Neural cell (in vitro differentiated cells): ENCODE results near the gene MLKL.

ENCODE experiments used
- EP300 ChIP-seq: fragments of 450-650 bp; conservative IDR thresholded peaks from 2 replicates; pipeline ENCODE4 v1.6.1; 2014; ENCODE audit warnings: antibody characterized with exemption, mild to moderate bottlenecking, moderate library complexity; ENCODE audit not compliant: poor library complexity, severe bottlenecking
- EZH2 ChIP-seq: fragments of 200-600, 300-800 bp; shearing (Covaris generic), sonication (generic); IDR thresholded peaks from 2 replicates; pipeline ENCODE4 v1.6.1; 2014; ENCODE audit warnings: antibody characterized with exemption, low read length, borderline replicate concordance, mild to moderate bottlenecking; ENCODE audit not compliant: insufficient read depth, poor library complexity, severe bottlenecking
- MXI1 ChIP-seq: fragments of 450-650 bp; conservative IDR thresholded peaks from 2 replicates; pipeline ENCODE4 v1.6.1; 2014; ENCODE audit warnings: antibody characterized with exemption, mild to moderate bottlenecking; ENCODE audit not compliant: poor library complexity, severe bottlenecking
- POLR2AphosphoS5 ChIP-seq: IDR thresholded peaks from 2 replicates; pipeline ENCODE4 v1.6.1; 2012
- TF ChIP-seq, protein P1 (sequence below): fragments of 450-650 bp; IDR thresholded peaks from 2 replicates; pipeline ENCODE4 v1.5.1; 2014; ENCODE audit warnings: antibody characterized with exemption, mild to moderate bottlenecking, moderate library complexity; ENCODE audit not compliant: poor library complexity, severe bottlenecking
- TF ChIP-seq, protein P2 (sequence below): IDR thresholded peaks from 2 replicates; pipeline ENCODE4 v1.6.1; 2012; ENCODE audit warnings: borderline replicate concordance

DNA sequence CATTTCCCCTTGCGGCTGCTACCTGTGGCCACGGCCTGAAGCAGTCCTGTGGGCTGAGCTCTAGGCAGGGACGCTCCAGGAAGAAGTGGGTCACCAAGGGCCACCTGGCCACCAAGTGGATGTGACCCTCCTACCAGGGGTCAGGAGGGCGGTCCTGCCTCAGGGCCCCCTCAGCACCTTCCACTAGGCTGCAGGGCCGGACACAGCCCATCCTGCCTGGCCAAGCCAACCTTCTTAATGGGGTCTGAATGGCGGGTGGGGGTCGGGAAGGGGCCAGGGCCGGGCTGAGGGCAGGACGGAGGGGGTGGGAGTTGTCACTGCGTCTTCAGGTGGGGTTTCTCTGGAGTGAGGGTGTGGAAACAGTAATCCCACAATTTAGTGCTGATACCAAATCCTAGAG lies 13.2 kb upstream of the MLKL start:
- TF ChIP-seq, protein P1, sequence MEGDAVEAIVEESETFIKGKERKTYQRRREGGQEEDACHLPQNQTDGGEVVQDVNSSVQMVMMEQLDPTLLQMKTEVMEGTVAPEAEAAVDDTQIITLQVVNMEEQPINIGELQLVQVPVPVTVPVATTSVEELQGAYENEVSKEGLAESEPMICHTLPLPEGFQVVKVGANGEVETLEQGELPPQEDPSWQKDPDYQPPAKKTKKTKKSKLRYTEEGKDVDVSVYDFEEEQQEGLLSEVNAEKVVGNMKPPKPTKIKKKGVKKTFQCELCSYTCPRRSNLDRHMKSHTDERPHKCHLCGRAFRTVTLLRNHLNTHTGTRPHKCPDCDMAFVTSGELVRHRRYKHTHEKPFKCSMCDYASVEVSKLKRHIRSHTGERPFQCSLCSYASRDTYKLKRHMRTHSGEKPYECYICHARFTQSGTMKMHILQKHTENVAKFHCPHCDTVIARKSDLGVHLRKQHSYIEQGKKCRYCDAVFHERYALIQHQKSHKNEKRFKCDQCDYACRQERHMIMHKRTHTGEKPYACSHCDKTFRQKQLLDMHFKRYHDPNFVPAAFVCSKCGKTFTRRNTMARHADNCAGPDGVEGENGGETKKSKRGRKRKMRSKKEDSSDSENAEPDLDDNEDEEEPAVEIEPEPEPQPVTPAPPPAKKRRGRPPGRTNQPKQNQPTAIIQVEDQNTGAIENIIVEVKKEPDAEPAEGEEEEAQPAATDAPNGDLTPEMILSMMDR = no peak
- TF ChIP-seq POLR2AphosphoS5 (no peak), EP300 (no peak), EZH2 (no peak), MXI1 (no peak)
- TF ChIP-seq, protein P2, sequence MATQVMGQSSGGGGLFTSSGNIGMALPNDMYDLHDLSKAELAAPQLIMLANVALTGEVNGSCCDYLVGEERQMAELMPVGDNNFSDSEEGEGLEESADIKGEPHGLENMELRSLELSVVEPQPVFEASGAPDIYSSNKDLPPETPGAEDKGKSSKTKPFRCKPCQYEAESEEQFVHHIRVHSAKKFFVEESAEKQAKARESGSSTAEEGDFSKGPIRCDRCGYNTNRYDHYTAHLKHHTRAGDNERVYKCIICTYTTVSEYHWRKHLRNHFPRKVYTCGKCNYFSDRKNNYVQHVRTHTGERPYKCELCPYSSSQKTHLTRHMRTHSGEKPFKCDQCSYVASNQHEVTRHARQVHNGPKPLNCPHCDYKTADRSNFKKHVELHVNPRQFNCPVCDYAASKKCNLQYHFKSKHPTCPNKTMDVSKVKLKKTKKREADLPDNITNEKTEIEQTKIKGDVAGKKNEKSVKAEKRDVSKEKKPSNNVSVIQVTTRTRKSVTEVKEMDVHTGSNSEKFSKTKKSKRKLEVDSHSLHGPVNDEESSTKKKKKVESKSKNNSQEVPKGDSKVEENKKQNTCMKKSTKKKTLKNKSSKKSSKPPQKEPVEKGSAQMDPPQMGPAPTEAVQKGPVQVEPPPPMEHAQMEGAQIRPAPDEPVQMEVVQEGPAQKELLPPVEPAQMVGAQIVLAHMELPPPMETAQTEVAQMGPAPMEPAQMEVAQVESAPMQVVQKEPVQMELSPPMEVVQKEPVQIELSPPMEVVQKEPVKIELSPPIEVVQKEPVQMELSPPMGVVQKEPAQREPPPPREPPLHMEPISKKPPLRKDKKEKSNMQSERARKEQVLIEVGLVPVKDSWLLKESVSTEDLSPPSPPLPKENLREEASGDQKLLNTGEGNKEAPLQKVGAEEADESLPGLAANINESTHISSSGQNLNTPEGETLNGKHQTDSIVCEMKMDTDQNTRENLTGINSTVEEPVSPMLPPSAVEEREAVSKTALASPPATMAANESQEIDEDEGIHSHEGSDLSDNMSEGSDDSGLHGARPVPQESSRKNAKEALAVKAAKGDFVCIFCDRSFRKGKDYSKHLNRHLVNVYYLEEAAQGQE = no peak
